Suprapubic skin (tissue), 4 donors: Measurements from ENCODE around the gene ZNF521. TPM values are rescaled to one million over a fixed set of nuclear protein-coding genes. Genes with fewer than 3 reads are reported as not detected.
A peak's percentile ranks its signal among the peaks of the same experiment; 100 is the strongest.

ENCODE experiments used
- DNase-seq, 2 donors: peaks; one replicate each; pipeline ENCODE4 v3.0.0-alpha.2; 2019; ENCODE audit warnings: low spot score in 2 of 2
- H3K27ac ChIP-seq: fragments of 200-600 bp; sonication (generic); one replicate; pipeline ENCODE4 v1.5.1; 2019
- H3K27me3 ChIP-seq: fragments of 200-600 bp; sonication (generic); one replicate; pipeline ENCODE4 v1.5.1; 2019
- H3K36me3 ChIP-seq: fragments of 200-600 bp; sonication (generic); one replicate; pipeline ENCODE4 v1.5.1; 2019
- H3K4me1 ChIP-seq: fragments of 200-600 bp; sonication (generic); one replicate; pipeline ENCODE4 v1.5.1; 2019
- H3K4me3 ChIP-seq: fragments of 200-600 bp; sonication (generic); one replicate; pipeline ENCODE4 v1.5.1; 2019; ENCODE audit warnings: mild to moderate bottlenecking
- H3K9me3 ChIP-seq: fragments of 200-600 bp; sonication (generic); one replicate; pipeline ENCODE4 v1.5.1; 2019
- CTCF ChIP-seq, 2 donors: fragments of 200-600 bp in 1 of 2; fragments of 450-650 bp in 1 of 2; sonication (generic) in 1 of 2; IDR thresholded peaks; one replicate each; pipeline ENCODE4 v1.5.1; 2016 to 2019; ENCODE audit warnings: antibody characterized with exemption in 2 of 2, mild to moderate bottlenecking in 1 of 2, moderate library complexity in 1 of 2
- EP300 ChIP-seq: sonication (generic); formaldehyde crosslinking; IDR thresholded peaks from one replicate; pipeline ENCODE4 v1.6.1; 2017; ENCODE audit warnings: antibody characterized with exemption
- POLR2A ChIP-seq, 2 donors: fragments of 450-650 bp; IDR thresholded peaks; one replicate each; pipeline ENCODE4 v1.6.1; 2017; ENCODE audit warnings: antibody characterized with exemption in 2 of 2, mild to moderate bottlenecking in 2 of 2, moderate library complexity in 2 of 2
- POLR2AphosphoS5 ChIP-seq, 3 donors: sonication (generic); formaldehyde crosslinking; IDR thresholded peaks; one replicate each; pipeline ENCODE4 v1.6.1; 2017; ENCODE audit warnings: antibody characterized with exemption in 3 of 3
- WGBS: methylation state at CpG from one replicate; pipeline ENCODE4 v1.1.5; 2018; 5-methylcytosine and 5-hydroxymethylcytosine counted together
- total RNA-seq, 4 donors: library from RNA; depleted of rRNA; stranded (reverse); fragments of >200 nt; gene quantifications; one replicate each; pipeline ENCODE4 v1.1.0, GENCODE V29; 2016

The ZNF521 gene
- total RNA-seq, 4 donors from 2014 or later: 6.4 to 13.2 (median 10.1) TPM

- H3K4me3 ChIP-seq: peak overlapping the region; percentile 55
- peak; percentile 75 to 82 for DNase-seq
- TF ChIP-seq POLR2A (IDR thresholded peaks at IDR 0.05) (peak in 1 of 2 donors; percentile 51), POLR2AphosphoS5 (IDR thresholded peaks at IDR 0.05) (no peak)
- H3K27ac ChIP-seq: peak overlapping the region; percentile 96
- H3K9me3 ChIP-seq: no peaks in the 10 kb centered on the region
- under 1% methylated on average over 58 of the region's 76 CpGs for WGBS
- peaks cover 38% of the 10 kb centered on the region for H3K27me3 ChIP-seq
- H3K36me3 ChIP-seq: no peaks in the 10 kb centered on the region
- peaks cover 33% of the 10 kb centered on the region for H3K4me1 ChIP-seq
Measured at GRCh38 chr18:25350489-25351251, 1.3 kb downstream of the ZNF521 start.

GRCh38 chr18:25349926-25350487 is 2.0 kb downstream of the ZNF521 start:
- Histone ChIP-seq H3K4me1 (peaks cover 33% of the 10 kb centered on the region), H3K9me3 (no peaks in the 10 kb centered on the region), H3K36me3 (no peaks in the 10 kb centered on the region), H3K4me3 (peak overlapping the region; percentile 55), H3K27me3 (peaks cover 38% of the 10 kb centered on the region), H3K27ac (peak overlapping the region; percentile 96)
- WGBS: under 1% methylated on average over 37 of the region's 64 CpGs
- TF ChIP-seq POLR2AphosphoS5 (IDR thresholded peaks at IDR 0.05) (no peak), POLR2A (IDR thresholded peaks at IDR 0.05) (no peak), EP300 (no peak), CTCF (IDR thresholded peaks at IDR 0.05) (no peak)
- DNase-seq: peak; percentile 70 to 80

GRCh38 chr18:25349131-25349925 is 2.6 kb downstream of the ZNF521 start:
- peak; percentile 73 to 80 for DNase-seq
- H3K36me3 ChIP-seq: no peaks in the 10 kb centered on the region
- H3K27me3 ChIP-seq: peaks cover 38% of the 10 kb centered on the region
- TF ChIP-seq POLR2A (IDR thresholded peaks at IDR 0.05) (peak in 1 of 2 donors; percentile 44), CTCF (IDR thresholded peaks at IDR 0.05) (no peak)
- 3% methylated on average over 37 of the region's 78 CpGs for WGBS
- peak overlapping the region; percentile 96 for H3K27ac ChIP-seq
- H3K9me3 ChIP-seq: no peaks in the 10 kb centered on the region
- peak overlapping the region; percentile 55 for H3K4me3 ChIP-seq
- peaks cover 33% of the 10 kb centered on the region for H3K4me1 ChIP-seq

- TF ChIP-seq POLR2AphosphoS5 (IDR thresholded peaks at IDR 0.05) (no peak), CTCF (IDR thresholded peaks at IDR 0.05) (no peak), EP300 (no peak), POLR2A (IDR thresholded peaks at IDR 0.05) (no peak)
- peak overlapping the region; percentile 96 for H3K27ac ChIP-seq
- DNase-seq: no peak
- 35% methylated on average over 17 of the region's 17 CpGs for WGBS
- peaks cover 33% of the 10 kb centered on the region for H3K4me1 ChIP-seq
- H3K4me3 ChIP-seq: peak overlapping the region; percentile 55
- H3K9me3 ChIP-seq: no peaks in the 10 kb centered on the region
- peaks cover 38% of the 10 kb centered on the region for H3K27me3 ChIP-seq
- H3K36me3 ChIP-seq: no peaks in the 10 kb centered on the region
Measured at GRCh38 chr18:25348386-25349130, 3.4 kb downstream of the ZNF521 start.

GRCh38 chr18:25346561-25346960 is 5.4 kb downstream of the ZNF521 start:
- peaks cover 31% of the 10 kb centered on the region for H3K4me1 ChIP-seq
- no peaks in the 10 kb centered on the region for H3K9me3 ChIP-seq
- TF ChIP-seq POLR2A (IDR thresholded peaks at IDR 0.05): no peak
- TF ChIP-seq POLR2AphosphoS5 (IDR thresholded peaks at IDR 0.05): no peak
- TF ChIP-seq CTCF (IDR thresholded peaks at IDR 0.05): no peak
- no peak for TF ChIP-seq EP300
- H3K27me3 ChIP-seq: peaks cover 43% of the 10 kb centered on the region
- H3K36me3 ChIP-seq: no peaks in the 10 kb centered on the region
- WGBS: 74% methylated on average over 1 of the region's 1 CpG
- H3K4me3 ChIP-seq: no peak overlapping the region
- no peak for DNase-seq
- no peak overlapping the region for H3K27ac ChIP-seq
